SK-N-SH treated with all-trans-retinoic acid at 6 μM for 48 hours (cell line): Measurements from ENCODE around the gene UGT1A5.

Experiments used
- ATAC-seq: fragments of 200-7000 bp; cut with Tn5 transposase; 3 replicates; pipeline ENCODE4 v1.9.1; 2020; ENCODE audit warnings: mild to moderate bottlenecking, moderate library complexity
- ARNTL ChIP-seq: fragments of 450-650 bp; formaldehyde crosslinking; IDR thresholded peaks from 2 replicates; pipeline ENCODE4 v1.5.0; 2020; ENCODE audit warnings: low read depth, mild to moderate bottlenecking, moderate library complexity, borderline replicate concordance
- CSDC2 ChIP-seq: fragments of 250-450 bp; sonication (Bioruptor Pico); IDR thresholded peaks from 2 replicates; pipeline ENCODE4 v1.5.0; 2020; ENCODE audit warnings: mild to moderate bottlenecking, moderate library complexity
- ESRRG ChIP-seq: fragments of 250-450 bp; sonication (Bioruptor Pico); IDR thresholded peaks from 2 replicates; pipeline ENCODE4 v1.6.1; 2021; ENCODE audit warnings: mild to moderate bottlenecking
- GLIS3 ChIP-seq: fragments of 250-450 bp; sonication (Bioruptor Pico); IDR thresholded peaks from 2 replicates; pipeline ENCODE4 v1.5.0; 2020; ENCODE audit warnings: mild to moderate bottlenecking, moderate library complexity
- ISL1 ChIP-seq: fragments of 250-450 bp; sonication (Bioruptor Pico); IDR thresholded peaks from 2 replicates; pipeline ENCODE4 v2.1.2; 2022; ENCODE audit warnings: mild to moderate bottlenecking, moderate library complexity
- OSR1 ChIP-seq: fragments of 250-450 bp; sonication (Bioruptor Pico); IDR thresholded peaks from 2 replicates; pipeline ENCODE4 v1.8.0; 2022; ENCODE audit warnings: moderate library complexity, mild to moderate bottlenecking, inconsistent platforms
- PPARA ChIP-seq: fragments of 250-450 bp; sonication (Bioruptor Pico); IDR thresholded peaks from 2 replicates; pipeline ENCODE4 v1.5.0; 2020; ENCODE audit warnings: mild to moderate bottlenecking, borderline replicate concordance
- RARB ChIP-seq: fragments of 250-450 bp; sonication (Bioruptor Pico); IDR thresholded peaks from 2 replicates; pipeline ENCODE4 v1.8.0; 2021; ENCODE audit warnings: mild to moderate bottlenecking, moderate library complexity
- SNAI2 ChIP-seq: fragments of 250-450 bp; sonication (Bioruptor Pico); IDR thresholded peaks from 2 replicates; pipeline ENCODE4 v1.5.0; 2020; ENCODE audit warnings: mild to moderate bottlenecking, moderate library complexity
- TCF4 ChIP-seq: fragments of 250-450 bp; sonication (Bioruptor Pico); IDR thresholded peaks from 2 replicates; pipeline ENCODE4 v1.8.0; 2021; ENCODE audit warnings: mild to moderate bottlenecking, moderate library complexity, borderline replicate concordance
- ZC3H10 ChIP-seq: fragments of 250-450 bp; sonication (Bioruptor Pico); IDR thresholded peaks from 2 replicates; pipeline ENCODE4 v1.5.1; 2021; ENCODE audit warnings: mild to moderate bottlenecking, moderate library complexity
- ZFP3 ChIP-seq: fragments of 250-450 bp; sonication (Bioruptor Pico); IDR thresholded peaks from 2 replicates; pipeline ENCODE4 v1.5.0; 2020; ENCODE audit warnings: mild to moderate bottlenecking, moderate library complexity
- ZFP30 ChIP-seq: fragments of 450-650 bp; formaldehyde crosslinking; IDR thresholded peaks from 2 replicates; pipeline ENCODE4 v1.5.0; 2022; ENCODE audit warnings: mild to moderate bottlenecking, moderate library complexity
- ZNF565 ChIP-seq: fragments of 450-650 bp; formaldehyde crosslinking; conservative IDR thresholded peaks from 2 replicates; pipeline ENCODE4 v1.5.0; 2020; ENCODE audit warnings: low read depth, mild to moderate bottlenecking, moderate library complexity
- ZNF70 ChIP-seq: fragments of 450-650 bp; formaldehyde crosslinking; IDR thresholded peaks from 2 replicates; pipeline ENCODE4 v1.5.0; 2020; ENCODE audit warnings: mild to moderate bottlenecking, moderate library complexity
- ZNF8 ChIP-seq: fragments of 450-650 bp; formaldehyde crosslinking; IDR thresholded peaks from 2 replicates; pipeline ENCODE4 v1.5.0; 2020; ENCODE audit warnings: mild to moderate bottlenecking, moderate library complexity
- TF ChIP-seq, protein P1 (sequence below): fragments of 250-450 bp; sonication (Bioruptor Pico); IDR thresholded peaks from 2 replicates; pipeline ENCODE4 v1.5.1; 2021; ENCODE audit warnings: mild to moderate bottlenecking, moderate library complexity
- TF ChIP-seq, protein P2 (sequence below): fragments of 250-450 bp; sonication (Bioruptor Pico); IDR thresholded peaks from 2 replicates; pipeline ENCODE4 v1.8.0; 2020; ENCODE audit warnings: mild to moderate bottlenecking, moderate library complexity, borderline replicate concordance
- TF ChIP-seq, protein P3 (sequence below): fragments of 250-450 bp; sonication (Bioruptor Pico); IDR thresholded peaks from 2 replicates; pipeline ENCODE4 v1.5.1; 2020; ENCODE audit warnings: low read depth, mild to moderate bottlenecking, moderate library complexity
- TF ChIP-seq, protein P4 (sequence below): fragments of 250-450 bp; sonication (Bioruptor Pico); IDR thresholded peaks from 2 replicates; pipeline ENCODE4 v1.8.0; 2021; ENCODE audit warnings: low read depth, mild to moderate bottlenecking, moderate library complexity, borderline replicate concordance
- TF ChIP-seq, protein P5 (sequence below): fragments of 250-450 bp; sonication (Bioruptor Pico); IDR thresholded peaks from 2 replicates; pipeline ENCODE4 v1.5.0; 2020; ENCODE audit warnings: mild to moderate bottlenecking, moderate library complexity

The UGT1A5 gene

DNA sequence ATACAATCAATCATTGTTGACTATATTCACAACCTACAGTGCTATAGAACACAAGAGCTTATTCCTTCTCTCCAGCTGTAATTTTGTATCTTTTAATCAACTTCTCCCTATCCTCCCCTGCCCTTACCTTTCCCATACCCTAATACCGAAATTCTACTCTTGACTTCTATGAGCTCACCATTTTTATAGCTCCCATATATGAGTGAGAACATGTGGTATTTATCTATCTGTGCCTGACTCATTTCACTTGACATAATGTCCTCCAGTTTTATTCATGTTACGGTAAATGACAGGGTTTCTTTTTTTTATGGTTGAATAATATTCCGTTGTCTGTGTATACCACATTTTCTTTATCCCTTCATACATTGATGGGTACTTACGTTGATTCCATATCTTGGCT lies 68.1 kb downstream of the UGT1A5 start:
- TF ChIP-seq, protein P1, sequence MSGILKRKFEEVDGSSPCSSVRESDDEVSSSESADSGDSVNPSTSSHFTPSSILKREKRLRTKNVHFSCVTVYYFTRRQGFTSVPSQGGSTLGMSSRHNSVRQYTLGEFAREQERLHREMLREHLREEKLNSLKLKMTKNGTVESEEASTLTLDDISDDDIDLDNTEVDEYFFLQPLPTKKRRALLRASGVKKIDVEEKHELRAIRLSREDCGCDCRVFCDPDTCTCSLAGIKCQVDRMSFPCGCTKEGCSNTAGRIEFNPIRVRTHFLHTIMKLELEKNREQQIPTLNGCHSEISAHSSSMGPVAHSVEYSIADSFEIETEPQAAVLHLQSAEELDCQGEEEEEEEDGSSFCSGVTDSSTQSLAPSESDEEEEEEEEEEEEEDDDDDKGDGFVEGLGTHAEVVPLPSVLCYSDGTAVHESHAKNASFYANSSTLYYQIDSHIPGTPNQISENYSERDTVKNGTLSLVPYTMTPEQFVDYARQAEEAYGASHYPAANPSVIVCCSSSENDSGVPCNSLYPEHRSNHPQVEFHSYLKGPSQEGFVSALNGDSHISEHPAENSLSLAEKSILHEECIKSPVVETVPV (CRISPR knock-in tag): no peak
- TF ChIP-seq ESRRG (CRISPR knock-in tag) (no peak), ZFP3 (CRISPR knock-in tag) (no peak), ZC3H10 (CRISPR knock-in tag) (no peak), TCF4 (CRISPR knock-in tag) (no peak), ZNF70 (CRISPR knock-in tag) (no peak)
- TF ChIP-seq, protein P2, sequence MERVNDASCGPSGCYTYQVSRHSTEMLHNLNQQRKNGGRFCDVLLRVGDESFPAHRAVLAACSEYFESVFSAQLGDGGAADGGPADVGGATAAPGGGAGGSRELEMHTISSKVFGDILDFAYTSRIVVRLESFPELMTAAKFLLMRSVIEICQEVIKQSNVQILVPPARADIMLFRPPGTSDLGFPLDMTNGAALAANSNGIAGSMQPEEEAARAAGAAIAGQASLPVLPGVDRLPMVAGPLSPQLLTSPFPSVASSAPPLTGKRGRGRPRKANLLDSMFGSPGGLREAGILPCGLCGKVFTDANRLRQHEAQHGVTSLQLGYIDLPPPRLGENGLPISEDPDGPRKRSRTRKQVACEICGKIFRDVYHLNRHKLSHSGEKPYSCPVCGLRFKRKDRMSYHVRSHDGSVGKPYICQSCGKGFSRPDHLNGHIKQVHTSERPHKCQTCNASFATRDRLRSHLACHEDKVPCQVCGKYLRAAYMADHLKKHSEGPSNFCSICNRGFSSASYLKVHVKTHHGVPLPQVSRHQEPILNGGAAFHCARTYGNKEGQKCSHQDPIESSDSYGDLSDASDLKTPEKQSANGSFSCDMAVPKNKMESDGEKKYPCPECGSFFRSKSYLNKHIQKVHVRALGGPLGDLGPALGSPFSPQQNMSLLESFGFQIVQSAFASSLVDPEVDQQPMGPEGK (CRISPR knock-in tag): no peak
- TF ChIP-seq, protein P3, sequence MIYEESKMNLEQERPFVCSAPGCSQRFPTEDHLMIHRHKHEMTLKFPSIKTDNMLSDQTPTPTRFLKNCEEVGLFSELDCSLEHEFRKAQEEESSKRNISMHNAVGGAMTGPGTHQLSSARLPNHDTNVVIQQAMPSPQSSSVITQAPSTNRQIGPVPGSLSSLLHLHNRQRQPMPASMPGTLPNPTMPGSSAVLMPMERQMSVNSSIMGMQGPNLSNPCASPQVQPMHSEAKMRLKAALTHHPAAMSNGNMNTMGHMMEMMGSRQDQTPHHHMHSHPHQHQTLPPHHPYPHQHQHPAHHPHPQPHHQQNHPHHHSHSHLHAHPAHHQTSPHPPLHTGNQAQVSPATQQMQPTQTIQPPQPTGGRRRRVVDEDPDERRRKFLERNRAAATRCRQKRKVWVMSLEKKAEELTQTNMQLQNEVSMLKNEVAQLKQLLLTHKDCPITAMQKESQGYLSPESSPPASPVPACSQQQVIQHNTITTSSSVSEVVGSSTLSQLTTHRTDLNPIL: no peak
- no peak for ATAC-seq

DNA sequence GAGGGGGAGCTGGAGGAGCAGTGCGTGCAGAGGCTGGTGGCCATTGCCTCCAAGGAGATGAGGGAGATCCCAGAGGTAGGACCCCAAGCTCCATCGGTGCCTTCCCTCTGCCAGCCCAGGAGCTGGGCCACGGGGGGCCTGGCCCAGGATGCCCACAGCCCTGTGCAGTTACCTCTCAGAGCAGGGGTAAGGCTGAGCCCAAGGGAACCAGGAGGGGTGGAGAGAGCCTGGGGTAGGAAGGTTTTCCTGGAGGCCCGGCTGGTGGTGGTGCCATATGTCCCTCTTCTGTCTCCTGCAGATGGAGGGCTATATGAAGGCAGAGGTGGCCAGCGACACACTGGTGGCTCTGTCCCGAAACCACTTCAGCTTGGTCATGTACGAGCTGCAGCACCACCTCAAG lies 76.8 kb downstream of the UGT1A5 start:
- TF ChIP-seq, protein P3: no peak
- no peak for TF ChIP-seq ARNTL (CRISPR knock-in tag)
- TF ChIP-seq GLIS3: no peak
- no peak for TF ChIP-seq ZNF565
- no peak for TF ChIP-seq ZFP30
- no peak for TF ChIP-seq SNAI2
- TF ChIP-seq RARB (CRISPR knock-in tag): no peak
- no peak for ATAC-seq

DNA sequence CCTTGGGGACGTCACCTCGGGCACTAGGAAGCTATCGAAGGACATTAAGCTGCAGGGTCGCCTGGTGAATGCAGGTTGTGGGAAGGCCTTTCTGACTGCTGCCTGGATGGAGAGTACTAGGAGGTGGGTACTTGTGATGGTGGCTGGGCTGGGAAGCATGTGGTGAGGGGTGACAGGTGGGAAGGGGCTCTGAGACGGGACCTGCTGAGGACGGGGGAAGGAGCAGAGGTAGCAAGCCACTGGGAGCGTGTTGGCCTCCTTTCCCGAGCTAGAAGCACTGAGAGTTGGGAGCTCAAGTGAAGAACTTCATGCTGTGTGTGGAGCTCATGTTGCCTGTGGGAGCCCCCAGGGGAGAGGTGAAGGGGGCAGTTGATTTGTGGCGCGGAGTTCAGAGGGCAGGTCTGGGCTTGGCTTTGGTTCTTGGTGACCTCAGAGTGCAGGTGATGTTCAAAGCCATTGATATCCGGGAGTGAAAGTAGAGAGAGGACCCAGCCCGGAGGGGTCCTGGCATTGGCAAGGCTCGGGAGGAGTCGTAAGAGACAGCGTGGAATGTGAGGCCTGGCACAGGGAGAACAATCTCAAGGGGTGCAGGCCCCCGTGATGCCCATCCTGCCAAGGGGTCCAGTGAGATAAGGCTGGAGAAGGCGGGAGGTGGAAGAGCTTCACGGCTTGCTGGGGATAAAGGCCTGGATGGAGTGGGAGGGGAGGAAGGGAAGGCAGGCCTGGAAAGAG lies 78.6 kb downstream of the UGT1A5 start:
- ATAC-seq: no peak
- TF ChIP-seq, protein P3: no peak
- no peak for TF ChIP-seq CSDC2
- no peak for TF ChIP-seq ARNTL (CRISPR knock-in tag)
- TF ChIP-seq PPARA (CRISPR knock-in tag): no peak
- TF ChIP-seq SNAI2: no peak
- TF ChIP-seq, protein P1 (CRISPR knock-in tag): no peak
- TF ChIP-seq OSR1: no peak
- no peak for TF ChIP-seq ZFP3 (CRISPR knock-in tag)
- no peak for TF ChIP-seq GLIS3
- TF ChIP-seq, protein P2 (CRISPR knock-in tag): no peak
- no peak for TF ChIP-seq ZNF565
- TF ChIP-seq, protein P4, sequence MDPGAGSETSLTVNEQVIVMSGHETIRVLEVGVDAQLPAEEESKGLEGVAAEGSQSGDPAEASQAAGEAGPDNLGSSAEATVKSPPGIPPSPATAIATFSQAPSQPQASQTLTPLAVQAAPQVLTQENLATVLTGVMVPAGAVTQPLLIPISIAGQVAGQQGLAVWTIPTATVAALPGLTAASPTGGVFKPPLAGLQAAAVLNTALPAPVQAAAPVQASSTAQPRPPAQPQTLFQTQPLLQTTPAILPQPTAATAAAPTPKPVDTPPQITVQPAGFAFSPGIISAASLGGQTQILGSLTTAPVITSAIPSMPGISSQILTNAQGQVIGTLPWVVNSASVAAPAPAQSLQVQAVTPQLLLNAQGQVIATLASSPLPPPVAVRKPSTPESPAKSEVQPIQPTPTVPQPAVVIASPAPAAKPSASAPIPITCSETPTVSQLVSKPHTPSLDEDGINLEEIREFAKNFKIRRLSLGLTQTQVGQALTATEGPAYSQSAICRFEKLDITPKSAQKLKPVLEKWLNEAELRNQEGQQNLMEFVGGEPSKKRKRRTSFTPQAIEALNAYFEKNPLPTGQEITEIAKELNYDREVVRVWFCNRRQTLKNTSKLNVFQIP: no peak
- no peak for TF ChIP-seq ISL1 (CRISPR knock-in tag)
- no peak for TF ChIP-seq ZNF8
- no peak for TF ChIP-seq ZC3H10 (CRISPR knock-in tag)
- no peak for TF ChIP-seq ZNF70 (CRISPR knock-in tag)
- TF ChIP-seq ESRRG (CRISPR knock-in tag): no peak
- TF ChIP-seq, protein P5, sequence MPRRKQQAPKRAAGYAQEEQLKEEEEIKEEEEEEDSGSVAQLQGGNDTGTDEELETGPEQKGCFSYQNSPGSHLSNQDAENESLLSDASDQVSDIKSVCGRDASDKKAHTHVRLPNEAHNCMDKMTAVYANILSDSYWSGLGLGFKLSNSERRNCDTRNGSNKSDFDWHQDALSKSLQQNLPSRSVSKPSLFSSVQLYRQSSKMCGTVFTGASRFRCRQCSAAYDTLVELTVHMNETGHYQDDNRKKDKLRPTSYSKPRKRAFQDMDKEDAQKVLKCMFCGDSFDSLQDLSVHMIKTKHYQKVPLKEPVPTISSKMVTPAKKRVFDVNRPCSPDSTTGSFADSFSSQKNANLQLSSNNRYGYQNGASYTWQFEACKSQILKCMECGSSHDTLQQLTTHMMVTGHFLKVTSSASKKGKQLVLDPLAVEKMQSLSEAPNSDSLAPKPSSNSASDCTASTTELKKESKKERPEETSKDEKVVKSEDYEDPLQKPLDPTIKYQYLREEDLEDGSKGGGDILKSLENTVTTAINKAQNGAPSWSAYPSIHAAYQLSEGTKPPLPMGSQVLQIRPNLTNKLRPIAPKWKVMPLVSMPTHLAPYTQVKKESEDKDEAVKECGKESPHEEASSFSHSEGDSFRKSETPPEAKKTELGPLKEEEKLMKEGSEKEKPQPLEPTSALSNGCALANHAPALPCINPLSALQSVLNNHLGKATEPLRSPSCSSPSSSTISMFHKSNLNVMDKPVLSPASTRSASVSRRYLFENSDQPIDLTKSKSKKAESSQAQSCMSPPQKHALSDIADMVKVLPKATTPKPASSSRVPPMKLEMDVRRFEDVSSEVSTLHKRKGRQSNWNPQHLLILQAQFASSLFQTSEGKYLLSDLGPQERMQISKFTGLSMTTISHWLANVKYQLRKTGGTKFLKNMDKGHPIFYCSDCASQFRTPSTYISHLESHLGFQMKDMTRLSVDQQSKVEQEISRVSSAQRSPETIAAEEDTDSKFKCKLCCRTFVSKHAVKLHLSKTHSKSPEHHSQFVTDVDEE (CRISPR knock-in tag): no peak
- no peak for TF ChIP-seq ZFP30
